K562 (cell line): ENCODE data around the gene CSNK2A1. TPM values are rescaled to one million over a fixed set of nuclear protein-coding genes. Genes with fewer than 3 reads are reported as not detected.
A peak's percentile ranks its signal among the peaks of the same experiment; 100 is the strongest.

Experiments used
- ATAC-seq: fragments of 200-7000 bp; cut with Tn5 transposase; 3 replicates; pipeline ENCODE4 v1.9.1; 2020; ENCODE audit warnings: moderate library complexity
- BruUV-seq: library from RNA; stranded (reverse); fragments of 400-500 nt; replicated peaks from 2 replicates; lab custom pipeline; 2021; lab: Mats Ljungman, UMichigan
- CTCF ChIA-PET: fragments of 300-600 bp; formaldehyde crosslinking; extraction: SDS; loops from one replicate; lab custom pipeline; 2021; ENCODE audit warnings: low intra/inter-chr PET ratio; lab: Yijun Ruan, JAX
- POLR2A ChIA-PET: fragments of 300-600, 350-650 bp; sonication (Branson Sonifier 250); formaldehyde crosslinking; extraction: SDS; loops from one replicate; lab custom pipeline; 2021; ENCODE audit warnings: antibody characterized with exemption, inconsistent platforms; lab: Yijun Ruan, JAX
- DNase-seq, 4 experiments: peaks; one replicate each; pipeline versions ENCODE4 v3.0.0 to v3.0.0-alpha.2; 2011 to 2018; ENCODE audit warnings: low spot score in 3 of 4, mixed read lengths in 3 of 4; ENCODE audit errors: extremely low read depth in 1 of 4
- FAIRE-seq: peaks from 2 replicates; lab custom pipeline; 2011; peaks lifted over from hg19 to GRCh38; lab: Jason Lieb, UNC
- H2AFZ ChIP-seq: 2 replicates; pipeline ENCODE4 v1.6.0; 2011; ENCODE audit warnings: low read depth, low read length, control low read depth, inconsistent platforms
- H3K27ac ChIP-seq: fragments of 200-600 bp; 3 replicates; pipeline ENCODE4 v1.8.0; 2011; ENCODE audit warnings: low read depth, mild to moderate bottlenecking, control low read depth, inconsistent platforms, low read length, moderate library complexity, mixed read lengths; ENCODE audit errors: extremely low read depth
- H3K27me3 ChIP-seq, 2 experiments: fragments of 300-600 bp in 1 of 2; 2 replicates in 1 of 2; 3 replicates in 1 of 2; pipeline versions ENCODE4 v1.6.0 to v1.8.0; 2011; ENCODE audit warnings: inconsistent platforms in 2 of 2, low read length in 2 of 2, mild to moderate bottlenecking in 1 of 2, mixed read lengths in 1 of 2, moderate library complexity in 1 of 2; ENCODE audit not compliant: control insufficient read depth in 2 of 2, insufficient read depth in 2 of 2
- H3K36me3 ChIP-seq: fragments of 300-600 bp; 3 replicates; pipeline ENCODE4 v1.8.0; 2011; ENCODE audit warnings: mild to moderate bottlenecking, low read length, inconsistent platforms; ENCODE audit not compliant: control insufficient read depth, insufficient read depth
- H3K4me1 ChIP-seq, 2 experiments: fragments of 200-600 bp in 1 of 2; replicated peaks in 1 of 2; 2 replicates in 1 of 2; 3 replicates in 1 of 2; pipeline versions ENCODE4 v1.5.1 to v1.8.0; 2011; ENCODE audit warnings: inconsistent platforms in 2 of 2, low read length in 2 of 2, mild to moderate bottlenecking in 1 of 2, mixed read lengths in 1 of 2, moderate library complexity in 1 of 2; ENCODE audit not compliant: control insufficient read depth in 2 of 2, insufficient read depth in 2 of 2
- H3K4me2 ChIP-seq: 2 replicates; pipeline ENCODE4 v1.6.1; 2011; ENCODE audit warnings: low read length, control low read depth, inconsistent platforms, mixed read lengths; ENCODE audit not compliant: insufficient read depth
- H3K4me3 ChIP-seq: fragments of 200-600 bp; sonication (generic), shearing (Covaris generic); 2 replicates; pipeline ENCODE4 v1.5.1; 2016; ENCODE audit warnings: control low read depth, inconsistent platforms
- H3K79me2 ChIP-seq: fragments of 200-600 bp; 3 replicates; pipeline ENCODE4 v1.8.0; 2011; ENCODE audit warnings: low read length, inconsistent platforms; ENCODE audit not compliant: control insufficient read depth, insufficient read depth
- H3K9ac ChIP-seq, 2 experiments: 2 replicates each; pipeline versions ENCODE4 v1.6.0 to v1.6.1; 2011; ENCODE audit warnings: low read depth in 2 of 2, low read length in 2 of 2, control low read depth in 1 of 2, inconsistent platforms in 1 of 2, mild to moderate bottlenecking in 1 of 2, mixed read lengths in 1 of 2; ENCODE audit not compliant: insufficient read depth in 1 of 2
- H3K9me1 ChIP-seq: one replicate; pipeline ENCODE4 v1.6.0; 2011; ENCODE audit warnings: inconsistent platforms, mild to moderate bottlenecking, low read length, moderate library complexity; ENCODE audit not compliant: control insufficient read depth, insufficient read depth
- H3K9me3 ChIP-seq: replicated peaks from 2 replicates; pipeline ENCODE4 v1.5.1; 2011; ENCODE audit warnings: low read depth, low read length, inconsistent platforms; ENCODE audit not compliant: control insufficient read depth, insufficient read depth
- H4K20me1 ChIP-seq: replicated peaks from 2 replicates; pipeline ENCODE4 v1.6.1; 2011; ENCODE audit warnings: low read length, inconsistent platforms, mixed read lengths; ENCODE audit not compliant: control insufficient read depth, insufficient read depth
- MEIS2 ChIP-seq: fragments of 450-650 bp; IDR thresholded peaks from 2 replicates; pipeline ENCODE4 v1.6.1; 2014; ENCODE audit warnings: mild to moderate bottlenecking; ENCODE audit not compliant: partially characterized antibody
- NFIC ChIP-seq: fragments of 450-650 bp; IDR thresholded peaks from 2 replicates; pipeline ENCODE4 v1.6.1; 2017; ENCODE audit warnings: mild to moderate bottlenecking, inconsistent platforms
- PML ChIP-seq: IDR thresholded peaks from 2 replicates; pipeline ENCODE4 v1.6.1; 2012; ENCODE audit warnings: low read length, inconsistent platforms
- WGBS: fragments of 100-300 bp; shearing (Covaris generic); methylation state at CpG from one replicate; pipeline ENCODE4 v1.1.6; 2016; ENCODE audit warnings: low coverage, mixed read lengths; ENCODE audit not compliant: insufficient coverage; ENCODE audit errors: missing lambda C conversion rate; 5-methylcytosine and 5-hydroxymethylcytosine counted together
- in situ Hi-C: fragments of 300-500 bp; cut with MboI; formaldehyde crosslinking; loops from 4 replicates; pipeline ENCODE4 v1.15.0; 2018; ENCODE audit warnings: inconsistent platforms, mixed read lengths
- intact Hi-C: fragments of 100-400 bp; cut with micrococcal nuclease; formaldehyde crosslinking; loops from 2 replicates; pipeline ENCODE4 v1.14.2; 2022
- polyA plus RNA-seq, 8 experiments: library from polyadenylated mRNA; depleted of rRNA in 4 of 8; stranded (reverse) in 5 of 8; unstranded in 3 of 8; fragments of >200 nt; fragmentation: Nextera tagmentation in 2 of 8; fragmentation: Illumina TruSeq in 1 of 8; extraction: Ambion mirVana in 2 of 8; extraction: Trizol in 1 of 8; gene quantifications; 2 replicates each; pipeline versions ENCODE4 v1.2.1 to v1.2.3, GENCODE V29; 2011 to 2014; ENCODE audit warnings: inconsistent platforms in 1 of 8, missing spikeins in 1 of 8
- total RNA-seq, 7 experiments: library from RNA; depleted of rRNA in 6 of 7; stranded (reverse); fragments of >200 nt in 6 of 7; fragmentation: Illumina TruSeq in 2 of 7; extraction: Trizol in 2 of 7; gene quantifications; 2 replicates each; pipeline versions ENCODE4 v1.2.1 to v1.2.3, GENCODE V29; 2011 to 2021; ENCODE audit warnings: low replicate concordance in 1 of 7
- TF ChIP-seq, protein P1 (sequence below): fragments of 250-450 bp; sonication (Bioruptor Pico); IDR thresholded peaks from 2 replicates; pipeline ENCODE4 v1.4.0; 2020
- TF ChIP-seq, protein P2 (sequence below): sonication (generic); IDR thresholded peaks from 2 replicates; pipeline ENCODE4 v1.6.1; 2016

The CSNK2A1 gene
- total and polyA plus RNA-seq, 9 of the 15 experiments (the other 6 are each of a cell fraction or from before 2014, with no cell fraction given), result 71.0 to 251 (median 103) TPM

DNA sequence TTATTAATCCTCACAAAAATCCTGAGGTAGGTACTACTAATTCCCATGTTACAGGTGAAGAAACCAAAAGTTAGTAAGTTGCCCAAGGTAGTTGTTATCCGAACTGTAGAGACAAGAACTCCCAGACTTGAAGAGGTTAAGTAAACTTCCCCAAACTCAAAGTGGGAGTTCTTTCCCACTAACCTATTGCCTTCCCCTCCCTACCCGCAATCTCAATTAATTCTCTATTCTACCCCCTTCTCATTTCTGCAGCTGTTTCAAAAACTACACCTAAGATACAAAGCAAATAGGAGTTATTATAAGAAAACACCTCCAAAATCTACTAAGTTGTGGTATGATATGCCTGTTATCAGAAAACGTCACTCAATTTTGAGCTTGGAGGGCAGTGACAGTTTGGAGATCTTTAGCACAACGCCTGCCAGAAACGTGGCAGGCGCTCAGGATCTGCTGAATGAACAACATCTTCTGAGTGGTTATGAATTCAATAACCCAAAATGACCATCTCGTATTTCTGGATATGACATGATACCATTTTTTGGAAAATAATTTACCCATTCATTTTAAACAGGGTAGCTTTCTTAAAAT, 7.1 kb downstream of the CSNK2A1 start (continued):
- TF ChIP-seq, protein P1, sequence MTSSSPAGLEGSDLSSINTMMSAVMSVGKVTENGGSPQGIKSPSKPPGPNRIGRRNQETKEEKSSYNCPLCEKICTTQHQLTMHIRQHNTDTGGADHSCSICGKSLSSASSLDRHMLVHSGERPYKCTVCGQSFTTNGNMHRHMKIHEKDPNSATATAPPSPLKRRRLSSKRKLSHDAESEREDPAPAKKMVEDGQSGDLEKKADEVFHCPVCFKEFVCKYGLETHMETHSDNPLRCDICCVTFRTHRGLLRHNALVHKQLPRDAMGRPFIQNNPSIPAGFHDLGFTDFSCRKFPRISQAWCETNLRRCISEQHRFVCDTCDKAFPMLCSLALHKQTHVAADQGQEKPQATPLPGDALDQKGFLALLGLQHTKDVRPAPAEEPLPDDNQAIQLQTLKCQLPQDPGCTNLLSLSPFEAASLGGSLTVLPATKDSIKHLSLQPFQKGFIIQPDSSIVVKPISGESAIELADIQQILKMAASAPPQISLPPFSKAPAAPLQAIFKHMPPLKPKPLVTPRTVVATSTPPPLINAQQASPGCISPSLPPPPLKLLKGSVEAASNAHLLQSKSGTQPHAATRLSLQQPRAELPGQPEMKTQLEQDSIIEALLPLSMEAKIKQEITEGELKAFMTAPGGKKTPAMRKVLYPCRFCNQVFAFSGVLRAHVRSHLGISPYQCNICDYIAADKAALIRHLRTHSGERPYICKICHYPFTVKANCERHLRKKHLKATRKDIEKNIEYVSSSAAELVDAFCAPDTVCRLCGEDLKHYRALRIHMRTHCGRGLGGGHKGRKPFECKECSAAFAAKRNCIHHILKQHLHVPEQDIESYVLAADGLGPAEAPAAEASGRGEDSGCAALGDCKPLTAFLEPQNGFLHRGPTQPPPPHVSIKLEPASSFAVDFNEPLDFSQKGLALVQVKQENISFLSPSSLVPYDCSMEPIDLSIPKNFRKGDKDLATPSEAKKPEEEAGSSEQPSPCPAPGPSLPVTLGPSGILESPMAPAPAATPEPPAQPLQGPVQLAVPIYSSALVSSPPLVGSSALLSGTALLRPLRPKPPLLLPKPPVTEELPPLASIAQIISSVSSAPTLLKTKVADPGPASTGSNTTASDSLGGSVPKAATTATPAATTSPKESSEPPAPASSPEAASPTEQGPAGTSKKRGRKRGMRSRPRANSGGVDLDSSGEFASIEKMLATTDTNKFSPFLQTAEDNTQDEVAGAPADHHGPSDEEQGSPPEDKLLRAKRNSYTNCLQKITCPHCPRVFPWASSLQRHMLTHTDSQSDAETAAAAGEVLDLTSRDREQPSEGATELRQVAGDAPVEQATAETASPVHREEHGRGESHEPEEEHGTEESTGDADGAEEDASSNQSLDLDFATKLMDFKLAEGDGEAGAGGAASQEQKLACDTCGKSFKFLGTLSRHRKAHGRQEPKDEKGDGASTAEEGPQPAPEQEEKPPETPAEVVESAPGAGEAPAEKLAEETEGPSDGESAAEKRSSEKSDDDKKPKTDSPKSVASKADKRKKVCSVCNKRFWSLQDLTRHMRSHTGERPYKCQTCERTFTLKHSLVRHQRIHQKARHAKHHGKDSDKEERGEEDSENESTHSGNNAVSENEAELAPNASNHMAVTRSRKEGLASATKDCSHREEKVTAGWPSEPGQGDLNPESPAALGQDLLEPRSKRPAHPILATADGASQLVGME (CRISPR knock-in tag), result no peak
- peak; percentile 58 for TF ChIP-seq MEIS2

DNA sequence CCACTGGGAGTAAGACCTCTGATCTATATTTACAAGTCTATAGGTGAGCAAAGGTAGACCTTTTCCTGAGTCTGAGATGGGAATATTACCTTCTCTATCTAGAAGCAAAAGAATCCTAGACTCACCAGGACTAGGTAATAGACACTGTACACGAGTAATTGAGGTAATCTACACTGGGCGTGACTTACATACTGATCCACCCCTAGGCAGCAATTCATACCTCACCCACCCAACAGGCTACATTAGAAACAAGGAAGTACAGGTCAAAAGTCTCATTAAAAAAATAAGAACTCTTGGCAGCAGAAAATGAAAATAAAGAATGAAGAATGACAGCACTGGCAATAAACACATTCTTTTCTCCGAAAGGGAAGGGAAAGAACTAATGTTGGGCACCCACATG, 7.6 kb downstream of the CSNK2A1 start:
- H3K4me1 ChIP-seq, result peaks cover 12 to 56% of the 10 kb centered on the region in 2 experiments
- DNase-seq (no peak), ATAC-seq (peak; percentile 70), FAIRE-seq (peak; percentile 44)
- peaks cover 100% of the 10 kb centered on the region for H3K79me2 ChIP-seq
- CTCF ChIA-PET, result no interaction called here
- no peak overlapping the region for H2AFZ ChIP-seq
- peak overlapping the region; percentile 43 for H3K27ac ChIP-seq
- POLR2A ChIA-PET, result interaction anchor here (0.7 to 1.2 kb wide), 2 partner anchors 21 to 116 kb away, joined by 3 to 4 read pairs; no protein-coding TSS in a partner anchor
- no peak overlapping the region for H3K4me3 ChIP-seq
- H3K4me2 ChIP-seq, result no peak overlapping the region
- peaks cover 66% of the 10 kb centered on the region for H4K20me1 ChIP-seq
- intact Hi-C loops (no loop called here), in situ Hi-C loops (no loop called here)
- no peaks in the 10 kb centered on the region for H3K27me3 ChIP-seq
- H3K9me1 ChIP-seq, result peaks cover 9% of the 10 kb centered on the region
- TF ChIP-seq PML, result no peak
- no peak for TF ChIP-seq NFIC
- TF ChIP-seq, protein P2, sequence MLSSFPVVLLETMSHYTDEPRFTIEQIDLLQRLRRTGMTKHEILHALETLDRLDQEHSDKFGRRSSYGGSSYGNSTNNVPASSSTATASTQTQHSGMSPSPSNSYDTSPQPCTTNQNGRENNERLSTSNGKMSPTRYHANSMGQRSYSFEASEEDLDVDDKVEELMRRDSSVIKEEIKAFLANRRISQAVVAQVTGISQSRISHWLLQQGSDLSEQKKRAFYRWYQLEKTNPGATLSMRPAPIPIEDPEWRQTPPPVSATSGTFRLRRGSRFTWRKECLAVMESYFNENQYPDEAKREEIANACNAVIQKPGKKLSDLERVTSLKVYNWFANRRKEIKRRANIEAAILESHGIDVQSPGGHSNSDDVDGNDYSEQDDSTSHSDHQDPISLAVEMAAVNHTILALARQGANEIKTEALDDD, result peak; percentile 76
- BruUV-seq, result no TSS peak
- WGBS, result 15% methylated on average over 3 of the region's 3 CpGs
- 0 out of 2 replicates have a peak, but pooled peaks cover 3% of the 10 kb centered on the region for H3K9me3 ChIP-seq
- H3K36me3 ChIP-seq, result peaks cover 46% of the 10 kb centered on the region; the same call in 2 of the 3 replicates
- H3K9ac ChIP-seq, result no peak overlapping the region
